Esophagus (tissue), 2 donors: ENCODE results near the gene FRAS1. TPM values are rescaled to one million over a fixed set of nuclear protein-coding genes. Genes with fewer than 3 reads are reported as not detected.
"Not testable (repeated sequence)": the region's sequence is repeated elsewhere in the genome, so short reads cannot be mapped to it uniquely, and the experiment has no call there.

Experiments
- H3K27ac ChIP-seq, 2 donors: one replicate each; pipeline ENCODE4 v1.5.1; 2013; ENCODE audit warnings: low read depth in 2 of 2, mild to moderate bottlenecking in 2 of 2, inconsistent platforms in 1 of 2, low read length in 1 of 2, moderate library complexity in 1 of 2
- H3K27me3 ChIP-seq, 2 donors: one replicate each; pipeline ENCODE4 v1.6.1; 2013; ENCODE audit warnings: low read length in 2 of 2, control low read depth in 1 of 2, mild to moderate bottlenecking in 1 of 2; ENCODE audit not compliant: insufficient read depth in 2 of 2, control insufficient read depth in 1 of 2
- H3K36me3 ChIP-seq, 2 donors: one replicate each; pipeline ENCODE4 v1.6.1; 2013; ENCODE audit warnings: low read length in 1 of 2; ENCODE audit not compliant: control insufficient read depth in 2 of 2, insufficient read depth in 2 of 2
- H3K4me1 ChIP-seq, 2 donors: one replicate each; pipeline ENCODE4 v1.6.1; 2013; ENCODE audit warnings: low read length in 1 of 2; ENCODE audit not compliant: control insufficient read depth in 2 of 2, insufficient read depth in 2 of 2
- H3K4me3 ChIP-seq, 2 donors: one replicate each; pipeline ENCODE4 v1.5.1; 2013; ENCODE audit warnings: low read length in 2 of 2, mild to moderate bottlenecking in 2 of 2, low read depth in 1 of 2, moderate library complexity in 1 of 2
- H3K9me3 ChIP-seq, 2 donors: one replicate each; pipeline ENCODE4 v1.6.1; 2013; ENCODE audit warnings: mild to moderate bottlenecking in 2 of 2, low read depth in 1 of 2, low read length in 1 of 2, moderate library complexity in 1 of 2; ENCODE audit not compliant: control insufficient read depth in 2 of 2, insufficient read depth in 1 of 2
- WGBS, 2 donors: extraction: QIAGEN DNeasy Blood & Tissue Kit; methylation state at CpG; one replicate each; pipeline ENCODE4 v1.1.7; 2013; 5-methylcytosine and 5-hydroxymethylcytosine counted together
- polyA plus RNA-seq, 2 donors: library from polyadenylated mRNA; stranded (reverse); fragments of 200-250 nt; gene quantifications; one replicate each; pipeline ENCODE4 v1.2.3, GENCODE V29; 2013
- donor health status: healthy with polysubstance abuse.
- donor health status: Bipolar disorder and iron deficiency.

Gene FRAS1
- polyA plus RNA-seq, 2 donors, result 0.60 to 1.6 TPM

DNA sequence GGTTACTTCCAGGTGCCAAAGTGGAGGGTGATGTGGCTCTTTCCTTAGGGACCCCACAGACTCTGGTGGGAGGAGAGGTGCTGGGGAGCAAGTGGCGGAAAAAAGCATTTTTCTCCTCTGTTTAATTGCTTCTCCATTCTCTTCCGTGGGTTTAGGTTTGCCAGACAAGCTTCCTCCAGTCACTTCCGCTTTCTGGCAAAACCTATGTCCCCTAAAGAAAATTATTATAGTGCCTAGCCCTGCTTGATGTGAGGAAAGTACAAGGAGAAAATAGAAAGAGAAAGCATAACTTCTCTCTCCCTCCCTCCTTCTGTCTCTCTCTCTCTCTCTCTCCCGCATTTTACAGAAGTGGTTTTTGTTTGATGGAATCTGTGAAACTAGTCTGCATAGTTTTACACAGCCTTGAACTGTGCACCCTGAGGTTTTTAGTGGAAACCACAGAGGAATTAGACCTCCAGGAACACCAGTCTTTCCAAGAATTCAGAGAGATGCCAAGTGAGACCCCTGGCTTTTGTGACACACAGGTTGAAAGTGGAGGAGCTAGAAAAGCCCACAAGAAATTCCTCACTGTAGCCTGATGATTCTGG lies 263.3 kb downstream of the FRAS1 start:
- Histone ChIP-seq H3K9me3 (peaks cover 0 to 2% of the 10 kb centered on the region in 2 donors), H3K4me1 (no peaks in the 10 kb centered on the region), H3K27ac (no peak overlapping the region), H3K36me3 (peaks cover 0 to 2% of the 10 kb centered on the region in 2 donors), H3K27me3 (no peaks in the 10 kb centered on the region), H3K4me3 (no peak overlapping the region)
- WGBS, 2 donors, result 75 to 77% methylated on average over 4 of the region's 4 CpGs

GRCh38 chr4:78322032-78322431 lies 264.9 kb downstream of the FRAS1 start:
- Histone ChIP-seq H3K27ac (no peak overlapping the region), H3K27me3 (no peaks in the 10 kb centered on the region), H3K4me3 (no peak overlapping the region), H3K36me3 (peaks cover 0 to 2% of the 10 kb centered on the region in 2 donors), H3K4me1 (no peaks in the 10 kb centered on the region), H3K9me3 (no peaks in the 10 kb centered on the region)
- 88 to 93% methylated on average over 5 of the region's 5 CpGs for WGBS, 2 donors

GRCh38 chr4:78323439-78323838 lies 266.3 kb downstream of the FRAS1 start:
- H3K9me3 ChIP-seq, result no peaks in the 10 kb centered on the region
- WGBS, 2 donors, result 83 to 85% methylated on average over 3 of the region's 3 CpGs
- H3K36me3 ChIP-seq, result no peaks in the 10 kb centered on the region
- H3K27me3 ChIP-seq, result no peaks in the 10 kb centered on the region
- H3K4me1 ChIP-seq, result no peaks in the 10 kb centered on the region
- H3K4me3 ChIP-seq, result no peak overlapping the region
- no peak overlapping the region for H3K27ac ChIP-seq

DNA sequence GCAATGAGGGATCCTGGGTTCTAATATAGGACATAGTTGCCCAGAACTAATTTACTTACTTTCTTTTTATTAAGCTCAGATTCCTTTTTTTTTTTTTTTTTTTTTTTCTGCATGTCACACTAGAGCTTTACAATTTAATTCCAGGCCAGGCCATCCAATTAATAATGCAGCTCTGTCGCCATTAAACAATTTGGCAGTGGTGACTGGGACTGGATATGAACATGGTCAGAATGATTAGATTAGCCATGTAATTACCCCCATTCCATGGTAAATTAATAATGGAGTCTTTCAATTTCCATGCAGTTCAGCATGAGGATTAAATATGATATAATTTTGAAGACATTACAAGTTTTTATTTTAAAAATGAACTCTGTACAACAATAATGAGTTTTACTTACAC lies 267.5 kb downstream of the FRAS1 start:
- H3K9me3 ChIP-seq, result no peaks in the 10 kb centered on the region
- no peak overlapping the region for H3K4me3 ChIP-seq
- no peak overlapping the region for H3K27ac ChIP-seq
- no peaks in the 10 kb centered on the region for H3K4me1 ChIP-seq
- no peaks in the 10 kb centered on the region for H3K36me3 ChIP-seq
- WGBS, 2 donors, result 86 to 89% methylated on average over 1 of the region's 1 CpG
- no peaks in the 10 kb centered on the region for H3K27me3 ChIP-seq

- H3K27me3 ChIP-seq, result no peaks in the 10 kb centered on the region
- no peak overlapping the region for H3K27ac ChIP-seq
- WGBS, 2 donors, result 59 to 61% methylated on average over 9 of the region's 9 CpGs
- no peaks in the 10 kb centered on the region for H3K4me1 ChIP-seq
- H3K36me3 ChIP-seq, result no peaks in the 10 kb centered on the region
- no peaks in the 10 kb centered on the region for H3K9me3 ChIP-seq
- H3K4me3 ChIP-seq, result no peak overlapping the region
Measured at GRCh38 chr4:78325271-78326157, 268.4 kb downstream of the FRAS1 start.

DNA sequence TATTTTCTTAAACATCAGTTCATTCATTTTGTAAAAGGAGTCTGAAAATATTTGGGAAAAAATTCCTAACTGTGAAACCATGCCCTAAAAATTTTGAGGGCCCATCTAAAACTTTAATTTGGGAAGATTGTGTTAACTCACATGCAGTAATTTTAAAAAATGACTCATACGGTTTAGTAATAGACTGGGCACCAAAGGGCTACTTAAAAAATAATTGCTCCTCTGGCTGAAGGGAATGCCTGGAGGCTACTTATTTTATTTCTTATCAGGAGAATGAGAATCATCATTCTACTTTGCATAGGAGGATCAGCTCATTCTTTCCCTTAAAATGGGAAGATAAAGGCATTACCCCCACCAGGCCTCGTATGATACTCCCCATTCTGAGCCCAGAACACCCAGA lies 271.5 kb downstream of the FRAS1 start:
- not testable (repeated sequence) for H3K27me3 ChIP-seq, H3K4me3 ChIP-seq, H3K4me1 ChIP-seq, H3K9me3 ChIP-seq, H3K27ac ChIP-seq, H3K36me3 ChIP-seq
- WGBS, 2 donors, result 81 to 84% methylated on average over 2 of the region's 2 CpGs

- WGBS, 2 donors, result 84 to 93% methylated on average over 2 of the region's 2 CpGs
- no peaks in the 10 kb centered on the region for H3K9me3 ChIP-seq
- no peaks in the 10 kb centered on the region for H3K36me3 ChIP-seq
- no peaks in the 10 kb centered on the region for H3K27me3 ChIP-seq
- no peak overlapping the region for H3K4me3 ChIP-seq
- H3K27ac ChIP-seq, result no peak overlapping the region
- H3K4me1 ChIP-seq, result no peaks in the 10 kb centered on the region
Measured at GRCh38 chr4:78331186-78331585, 274.1 kb downstream of the FRAS1 start.

- Histone ChIP-seq H3K27me3 (no peaks in the 10 kb centered on the region), H3K4me1 (no peaks in the 10 kb centered on the region), H3K27ac (no peak overlapping the region), H3K36me3 (no peaks in the 10 kb centered on the region), H3K4me3 (no peak overlapping the region), H3K9me3 (no peaks in the 10 kb centered on the region)
- WGBS, 2 donors, result 78 to 86% methylated on average over 5 of the region's 5 CpGs
Measured at GRCh38 chr4:78331965-78332364, 274.8 kb downstream of the FRAS1 start.

DNA sequence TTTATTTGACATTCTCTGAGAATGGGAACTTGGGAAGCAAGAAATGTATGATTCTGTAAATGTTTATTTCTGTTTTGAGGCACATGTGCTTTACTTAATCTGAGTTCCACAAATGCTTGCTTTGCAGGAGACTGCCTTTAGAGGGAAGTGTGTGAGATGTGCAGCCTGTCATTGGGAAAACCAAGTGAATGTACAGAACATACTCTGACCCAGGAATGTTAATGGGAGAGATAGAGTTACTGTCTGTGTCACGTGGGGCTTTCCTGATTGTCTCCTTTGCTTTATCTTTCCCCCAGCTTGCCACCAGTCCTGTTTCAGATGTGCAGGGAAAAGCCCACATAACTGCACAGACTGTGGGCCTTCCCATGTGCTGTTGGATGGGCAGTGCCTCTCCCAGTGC lies 275.9 kb downstream of the FRAS1 start:
- H3K4me1 ChIP-seq, result no peaks in the 10 kb centered on the region
- no peak overlapping the region for H3K4me3 ChIP-seq
- WGBS, 2 donors, result 67 to 72% methylated on average over 1 of the region's 1 CpG
- H3K27ac ChIP-seq, result no peak overlapping the region
- H3K36me3 ChIP-seq, result no peaks in the 10 kb centered on the region
- no peaks in the 10 kb centered on the region for H3K27me3 ChIP-seq
- H3K9me3 ChIP-seq, result no peaks in the 10 kb centered on the region
